Spleen (tissue), 7 donors: ENCODE measurements around the gene SSBP4.

Source experiments
- CTCF ChIP-seq, 11 experiments: fragments of 200-600 bp in 7 of 11; fragments of 450-650 bp in 4 of 11; sonication (generic) in 4 of 11; IDR thresholded peaks in 8 of 11; conservative IDR thresholded peaks in 3 of 11; 1 replicate in 7 of 11; 2 replicates in 4 of 11; pipeline versions ENCODE4 v1.4.0 to v1.8.0; 2016 to 2021; ENCODE audit warnings: antibody characterized with exemption in 11 of 11, inconsistent platforms in 4 of 11, mild to moderate bottlenecking in 1 of 11
- POLR2A ChIP-seq, 3 donors: fragments of 450-650 bp; IDR thresholded peaks; one replicate each; pipeline ENCODE4 v1.5.1; 2017; ENCODE audit warnings: antibody characterized with exemption in 3 of 3, mild to moderate bottlenecking in 1 of 3
- donor health status: DM: no; HTN: no; CAD: no; lungs with moderate emphysema.
- donor health status: DM: no; HTN: no; CAD: no.
- donor health status: DM: no; HTN: no; CAD: no.

- TF ChIP-seq CTCF (IDR thresholded peaks at IDR 0.05 in 8 of 11, conservative IDR thresholded peaks at IDR 0.05 in 3 of 11), result no peak
- TF ChIP-seq POLR2A (IDR thresholded peaks at IDR 0.05), result no peak
Observed at GRCh38 chr19:18435842-18436670, 16.9 kb downstream of the SSBP4 start.
